ENCODE results near the gene RFC2.
A peak's percentile ranks its signal among the peaks of the same experiment; 100 is the strongest.
"Not testable (repeated sequence)": the region's sequence is repeated elsewhere in the genome, so short reads cannot be mapped to it uniquely, and the experiment has no call there.

RFC2 gene

DNA sequence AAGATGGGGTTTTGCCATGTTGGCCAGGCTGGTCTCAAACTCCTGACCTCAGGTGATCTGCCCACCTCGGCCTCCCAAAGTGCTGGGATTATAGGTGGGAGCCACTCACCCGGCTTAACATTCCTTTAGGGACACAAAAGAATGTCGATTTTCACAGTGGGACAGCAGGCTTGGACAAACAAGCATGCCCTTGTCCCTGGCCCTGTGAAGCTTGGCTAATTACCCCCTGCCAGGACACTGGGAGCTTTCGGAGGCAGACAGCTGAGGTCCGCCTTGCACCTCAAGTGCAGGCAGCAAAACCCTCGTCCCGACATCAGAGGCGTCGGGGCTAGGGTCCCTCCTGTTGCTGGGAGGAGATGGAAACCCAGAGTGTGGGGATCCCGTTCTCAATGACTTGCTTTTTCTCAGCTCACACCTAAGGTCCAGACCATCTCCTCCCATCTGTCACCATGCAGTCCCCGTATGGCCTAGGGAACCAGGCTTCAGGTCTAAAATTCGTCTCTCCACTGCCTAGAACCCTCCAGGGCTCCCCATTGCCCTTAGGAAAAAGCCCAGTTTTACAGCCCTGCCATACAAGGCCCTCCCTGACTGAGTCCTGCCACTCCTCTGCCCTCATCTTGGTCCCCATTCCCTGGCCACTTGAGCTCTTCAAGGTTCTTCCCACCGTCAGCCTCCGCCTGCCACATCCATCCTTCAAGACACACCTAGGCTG is 28.7 kb upstream of the RFC2 start:
- no peak for DNase-seq (ENCODE audit: low read depth)

DNA sequence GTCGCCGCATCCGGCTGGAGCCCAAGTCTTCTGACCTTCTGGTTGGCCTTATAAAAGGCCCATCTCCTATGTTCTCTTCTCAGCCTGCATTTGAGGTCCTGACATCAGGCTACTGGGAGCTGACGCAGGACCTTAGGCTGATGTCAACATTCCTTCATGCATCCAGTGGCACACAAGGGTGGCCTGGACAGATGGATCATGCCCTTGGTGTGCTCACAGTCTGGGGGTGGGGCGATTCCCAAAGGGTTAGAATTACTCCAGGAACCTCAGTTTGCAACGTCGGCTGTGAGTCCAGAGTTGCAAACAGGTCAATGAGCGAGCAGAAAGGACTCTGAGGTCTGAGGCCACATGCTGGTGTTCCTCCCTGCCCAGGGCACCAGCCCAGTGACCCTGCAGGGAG is 26.8 kb upstream of the RFC2 start:
- DNase-seq (ENCODE audit: low read depth): no peak

DNA sequence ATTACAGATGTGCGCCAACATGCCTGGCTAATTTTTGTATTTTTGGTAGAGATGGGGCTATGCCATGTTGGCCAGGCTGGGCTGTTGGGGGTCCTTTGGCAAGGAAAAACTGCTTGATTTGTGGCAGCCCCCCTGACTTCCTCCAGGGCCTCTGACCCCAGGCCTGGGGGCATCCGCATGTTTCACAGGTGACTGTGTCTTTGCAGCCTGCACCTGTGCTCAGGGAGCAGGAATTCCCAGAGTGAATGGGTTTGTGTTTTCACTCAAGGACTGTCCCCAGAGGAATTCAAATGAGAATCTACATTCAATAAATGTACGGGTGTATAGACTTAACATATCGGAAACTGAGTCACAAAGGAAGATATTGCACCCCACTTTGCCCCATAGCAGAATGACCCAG is 23.4 kb upstream of the RFC2 start:
- no peak for DNase-seq (ENCODE audit: low read depth)

DNA sequence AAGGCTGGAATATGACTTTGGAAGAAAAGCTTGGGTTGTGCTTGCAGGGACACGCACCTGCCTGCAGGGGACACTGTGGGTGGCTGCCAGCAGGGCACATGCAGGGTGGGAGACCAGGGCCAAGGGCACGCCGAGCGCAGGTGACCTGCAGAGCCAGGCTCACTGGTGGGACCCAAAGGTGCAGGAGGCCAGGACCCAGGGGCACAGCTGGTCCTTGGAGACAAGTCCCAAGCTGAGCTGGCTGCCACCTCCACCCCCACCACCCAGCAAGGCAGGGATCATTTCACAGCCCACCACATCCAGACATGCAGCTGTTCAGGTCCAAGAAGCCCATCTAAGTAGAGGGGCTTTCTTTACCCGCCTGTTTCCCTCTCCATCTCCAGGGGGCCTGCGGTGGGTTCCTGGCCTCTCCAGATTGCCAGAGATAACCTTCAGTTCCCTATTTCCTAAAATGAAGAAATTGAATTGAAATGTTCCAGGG is 21.2 kb upstream of the RFC2 start:
- no peak for DNase-seq (ENCODE audit: low read depth)

DNA sequence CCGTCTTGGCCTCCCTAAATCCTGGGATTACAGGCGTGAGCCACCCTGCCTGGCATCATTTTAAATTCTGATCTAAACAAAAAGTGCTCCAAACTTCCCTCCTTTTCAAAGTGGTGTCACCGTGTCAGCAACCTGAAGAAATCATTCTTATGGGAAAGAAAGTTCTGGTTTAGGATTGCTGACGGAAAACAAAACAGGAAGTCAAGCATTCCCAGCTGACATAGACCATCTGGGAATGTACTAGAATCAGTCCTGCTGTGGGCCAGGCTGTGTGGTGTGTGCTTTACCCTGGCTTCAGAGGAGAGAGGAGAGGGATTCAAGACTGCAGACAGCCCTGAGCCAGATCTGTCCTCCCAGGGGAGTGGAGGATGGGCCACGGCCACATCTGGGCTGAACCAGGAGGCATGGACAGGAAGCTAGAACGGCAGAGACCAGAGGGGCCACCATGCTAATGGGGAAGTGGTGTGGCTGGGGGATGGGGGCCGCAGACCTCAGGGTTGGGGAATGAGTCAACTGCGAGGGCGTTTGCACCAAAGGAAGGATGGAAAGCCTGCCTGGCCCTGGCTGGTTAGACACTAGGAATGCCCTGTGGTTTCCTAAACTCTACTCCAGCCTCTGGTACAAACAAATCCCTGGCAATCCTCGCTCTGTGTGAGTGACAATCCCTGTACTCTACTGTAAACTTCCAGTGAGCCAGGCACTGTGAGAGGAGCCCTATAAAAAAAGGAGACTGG is 18.3 kb upstream of the RFC2 start:
- DNase-seq (ENCODE audit: low read depth): no peak

DNA sequence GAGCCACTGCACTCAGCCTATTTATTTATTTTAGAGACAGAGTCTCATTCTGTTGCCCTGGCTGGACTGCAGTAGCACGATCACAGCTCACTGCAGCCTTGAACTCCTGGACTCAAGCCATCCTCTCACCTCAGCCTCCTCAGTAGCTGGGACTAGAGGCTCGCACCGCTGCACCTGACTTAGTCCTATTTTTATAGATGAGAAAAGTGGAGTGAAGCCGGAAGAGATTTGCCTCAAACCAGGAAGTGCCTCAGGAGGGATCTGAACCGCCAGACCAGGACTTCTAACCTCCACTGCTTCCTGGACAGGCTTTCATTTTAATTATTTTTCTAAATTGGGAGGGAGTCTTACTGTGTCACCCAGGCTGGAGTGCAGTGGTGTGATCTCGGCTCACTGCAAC is 17.5 kb upstream of the RFC2 start:
- no peak for DNase-seq (ENCODE audit: low read depth)

DNA sequence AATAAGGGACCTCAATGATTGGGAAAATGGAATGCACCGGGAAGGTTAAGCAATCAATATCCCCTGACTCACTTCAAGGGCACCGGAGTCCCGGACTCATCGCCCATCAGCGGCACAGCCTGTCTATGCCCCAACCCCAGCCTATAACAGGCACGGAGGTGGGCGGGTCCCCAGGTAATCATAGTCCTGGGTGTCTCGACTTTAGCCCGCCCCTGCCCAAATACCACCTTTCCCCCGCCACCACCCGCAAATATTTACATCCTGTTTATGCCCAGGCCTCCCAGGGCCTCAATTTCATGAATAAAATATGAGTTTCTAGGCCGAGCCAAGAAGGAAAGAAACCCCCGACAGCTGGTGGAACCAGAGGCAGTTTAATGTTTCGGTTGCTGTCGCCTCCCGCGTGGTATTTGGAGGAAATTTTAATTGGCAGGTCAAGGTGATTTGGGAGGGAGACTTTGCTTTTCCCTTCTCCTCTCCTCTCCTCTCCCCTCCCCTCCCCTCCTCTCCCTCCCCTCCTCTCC is 15.6 kb upstream of the RFC2 start:
- DNase-seq (ENCODE audit: low read depth): peak; percentile 52

DNA sequence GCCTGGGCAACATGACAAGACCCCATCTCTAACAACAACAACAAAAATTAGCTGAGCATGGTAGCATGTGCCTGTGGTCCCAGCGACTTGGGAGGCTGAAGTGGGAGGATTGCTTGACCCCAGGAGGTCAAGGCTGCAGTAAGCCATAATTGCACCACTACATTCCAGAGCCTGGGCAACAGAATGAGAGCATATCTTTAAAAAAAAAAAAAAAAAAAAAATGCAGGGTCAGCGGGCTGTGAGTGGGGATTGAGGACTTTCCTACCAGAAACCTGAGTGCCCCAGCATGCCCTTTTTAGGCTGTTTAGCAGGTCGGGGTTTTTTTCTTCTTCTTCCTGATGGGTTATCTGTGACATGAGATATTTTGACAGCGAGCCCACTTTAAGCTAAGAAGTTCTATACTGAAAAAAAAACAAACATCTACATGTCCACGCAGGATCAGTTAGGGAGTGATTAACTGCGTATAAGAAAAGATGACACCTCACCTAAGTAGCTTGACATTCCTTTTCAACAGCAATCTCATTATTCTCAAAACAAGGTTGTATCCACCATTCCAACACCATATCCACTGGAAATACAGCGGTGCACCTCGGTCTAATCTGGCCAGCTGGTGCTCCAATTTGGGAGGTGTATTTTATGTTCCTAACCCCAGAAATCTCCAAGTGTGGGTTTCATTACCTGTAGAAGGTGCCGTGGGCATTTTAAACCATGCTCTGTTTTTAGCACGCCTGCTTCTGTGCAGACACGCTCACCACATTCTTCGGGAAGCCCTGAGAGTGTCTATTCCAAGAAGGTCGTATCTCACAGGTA is 13.8 kb upstream of the RFC2 start:
- DNase-seq (ENCODE audit: low read depth): no peak

DNA sequence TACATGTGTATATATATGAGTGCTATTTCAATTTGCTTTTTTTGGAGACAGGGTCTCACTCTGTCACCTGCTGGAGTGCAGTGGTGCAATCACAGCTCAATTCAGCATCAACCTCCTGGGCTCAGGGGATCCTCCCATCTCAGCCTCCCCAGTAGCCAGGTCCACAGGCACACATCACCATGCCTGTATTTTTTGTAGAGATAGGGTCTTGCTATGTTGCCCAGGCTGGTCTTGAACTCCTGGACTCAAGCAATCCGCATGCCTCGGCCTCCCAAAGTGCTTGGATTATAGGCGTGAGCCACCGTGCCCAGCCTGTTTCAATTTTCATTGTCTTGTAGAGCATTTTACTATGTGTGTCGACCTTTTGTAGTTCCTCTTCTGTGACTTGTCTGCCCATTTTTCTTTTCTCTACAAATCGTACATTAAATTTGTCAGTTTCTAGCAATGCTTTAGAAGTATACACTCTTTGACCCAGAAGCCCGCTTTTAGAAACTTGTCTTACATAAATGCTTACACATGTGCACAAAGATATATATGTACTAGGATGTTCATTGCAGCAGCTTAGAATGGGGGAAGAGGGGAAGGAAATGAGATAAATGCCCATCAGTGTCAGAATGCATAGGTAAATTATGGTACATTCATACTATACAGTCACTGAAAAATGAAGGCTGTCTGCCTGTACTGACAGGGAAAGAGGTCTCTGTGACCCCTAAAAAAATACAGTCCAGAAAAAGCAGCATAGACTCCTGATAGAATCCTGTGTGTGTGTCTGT is 12.2 kb upstream of the RFC2 start:
- no peak for DNase-seq (ENCODE audit: low read depth)

DNA sequence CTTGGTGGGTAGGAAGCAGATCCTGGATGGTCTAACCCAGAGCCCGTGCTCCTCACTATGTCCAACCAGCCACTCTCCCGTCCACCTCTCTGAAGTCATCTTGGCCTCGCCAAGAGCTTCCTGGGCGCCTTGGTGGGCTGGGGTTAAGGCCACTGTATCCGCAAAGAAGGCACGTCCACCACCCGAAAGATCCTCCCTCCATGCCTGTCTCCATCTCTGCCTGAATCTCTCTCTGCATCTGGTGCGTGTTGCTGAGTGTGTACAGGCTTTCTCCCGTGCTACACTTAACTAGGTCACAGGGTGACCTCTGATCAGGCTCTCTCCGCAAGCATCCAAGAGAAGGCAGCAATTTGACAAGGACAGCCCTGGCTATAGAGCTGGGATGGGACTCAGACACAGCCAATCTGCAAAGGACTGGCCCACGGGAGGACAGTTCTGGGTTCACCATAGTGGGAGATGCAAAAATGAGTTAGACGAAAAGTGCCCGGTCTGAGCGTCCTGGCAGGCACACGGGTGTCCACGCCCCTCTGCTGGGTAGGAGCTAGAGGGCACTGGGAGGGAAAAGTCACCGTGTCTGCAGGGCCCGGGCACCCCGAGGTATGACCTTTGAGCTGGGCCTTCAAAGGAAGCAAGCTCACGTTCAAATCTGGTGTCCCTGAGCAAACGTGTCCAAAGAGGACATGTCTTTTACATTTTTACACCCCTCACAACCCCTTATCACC is 9.4 kb upstream of the RFC2 start:
- no peak for DNase-seq (ENCODE audit: low read depth)

DNA sequence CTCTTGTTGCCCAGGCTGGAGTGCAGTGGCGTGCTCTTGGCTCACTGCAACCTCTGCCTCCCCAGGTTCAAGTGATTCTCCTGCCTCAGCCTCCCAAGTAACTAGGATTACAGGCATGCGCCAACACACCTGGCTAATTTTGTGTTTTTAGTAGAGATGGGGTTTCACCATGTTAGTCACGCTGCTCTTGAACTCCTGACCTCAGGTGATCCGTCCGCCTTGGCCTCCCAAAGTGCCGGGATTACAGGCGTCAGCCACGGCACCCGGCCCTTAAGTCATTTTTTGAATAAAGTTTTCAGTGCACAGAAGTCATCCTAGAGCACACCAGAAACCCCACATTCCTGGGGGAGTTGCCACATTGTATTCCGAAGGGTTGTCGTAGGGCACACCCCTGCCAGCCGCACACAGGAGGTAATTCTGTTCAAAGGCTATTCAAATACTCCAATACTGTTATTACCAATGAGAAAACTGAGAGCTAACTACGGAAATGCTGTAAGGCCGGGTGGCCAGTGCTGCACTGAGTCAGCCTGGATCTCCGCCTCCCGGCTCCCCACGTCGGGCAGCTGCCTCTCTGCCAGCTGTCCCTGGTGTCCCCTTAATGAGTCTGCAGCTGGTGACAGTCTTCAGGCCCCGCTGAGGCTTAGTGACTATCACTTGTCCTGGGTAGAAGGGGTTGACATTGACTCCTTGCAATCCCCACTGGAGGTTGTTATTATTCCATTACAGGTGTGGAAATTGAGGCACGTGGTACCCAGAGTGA is 8.6 kb upstream of the RFC2 start:
- no peak for DNase-seq (ENCODE audit: low read depth)

DNA sequence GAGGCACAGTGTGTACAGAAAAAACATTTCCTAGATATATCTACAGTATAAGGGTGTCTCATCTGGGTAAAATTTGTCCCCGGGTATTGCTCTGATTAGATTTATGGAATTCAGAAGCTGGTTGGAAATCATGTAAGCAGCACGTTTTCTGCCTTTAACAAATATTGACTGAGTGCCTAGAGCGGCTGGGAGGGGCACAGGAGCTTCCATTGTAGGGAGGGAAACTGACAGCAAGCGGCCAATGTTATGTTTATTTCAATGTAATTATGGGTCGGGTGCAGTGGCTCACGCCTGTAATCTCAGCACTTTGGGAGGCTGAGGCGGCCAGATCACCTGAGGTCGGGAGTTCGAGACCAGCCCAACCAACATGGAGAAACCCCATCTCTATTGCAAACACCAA is 4.4 kb upstream of the RFC2 start:
- DNase-seq (ENCODE audit: low read depth): no peak

DNA sequence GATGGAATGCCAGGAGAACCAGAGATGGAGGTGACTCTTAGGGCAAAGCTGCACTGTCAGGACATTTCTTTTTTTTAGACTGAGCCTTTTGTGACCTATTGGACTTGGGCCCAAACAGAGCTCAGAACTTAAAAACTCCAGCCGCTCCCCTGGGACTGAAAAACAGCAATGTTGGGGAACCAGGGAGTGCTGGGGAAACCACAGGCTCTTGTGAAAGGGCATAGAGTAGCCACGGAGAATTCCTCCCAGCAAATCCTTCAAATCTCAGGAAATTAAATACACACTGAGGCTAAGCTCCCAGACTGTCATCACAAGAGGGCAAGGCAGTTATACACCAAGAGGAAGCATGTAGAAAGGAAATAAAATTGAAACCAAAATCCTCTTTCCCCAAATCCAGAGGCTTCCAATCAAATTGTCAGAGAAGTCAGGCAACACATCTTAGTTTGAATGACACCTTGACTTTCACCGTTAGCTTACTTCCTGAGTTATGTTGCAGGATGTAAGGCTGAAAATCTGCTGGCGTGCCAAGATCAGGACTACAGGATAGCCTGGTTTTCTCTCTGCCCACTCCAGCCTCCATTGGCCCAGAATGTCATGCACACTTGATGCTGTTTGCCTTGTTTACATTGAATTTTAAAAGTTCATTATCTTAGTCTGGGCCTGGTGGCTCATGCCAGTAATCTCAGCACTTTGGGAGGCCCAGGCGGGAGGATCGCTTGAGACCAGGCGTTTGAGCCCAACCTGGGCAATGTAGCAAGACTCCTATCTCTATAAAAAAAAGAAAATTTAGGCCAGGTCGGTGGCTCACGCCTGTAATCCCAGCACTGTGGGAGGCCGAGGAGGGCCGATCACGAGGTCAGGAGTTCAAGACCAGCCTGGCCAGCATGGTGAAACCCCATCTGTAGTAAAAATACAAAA is 2.6 kb upstream of the RFC2 start:
- no peak for DNase-seq (ENCODE audit: low read depth)

DNA sequence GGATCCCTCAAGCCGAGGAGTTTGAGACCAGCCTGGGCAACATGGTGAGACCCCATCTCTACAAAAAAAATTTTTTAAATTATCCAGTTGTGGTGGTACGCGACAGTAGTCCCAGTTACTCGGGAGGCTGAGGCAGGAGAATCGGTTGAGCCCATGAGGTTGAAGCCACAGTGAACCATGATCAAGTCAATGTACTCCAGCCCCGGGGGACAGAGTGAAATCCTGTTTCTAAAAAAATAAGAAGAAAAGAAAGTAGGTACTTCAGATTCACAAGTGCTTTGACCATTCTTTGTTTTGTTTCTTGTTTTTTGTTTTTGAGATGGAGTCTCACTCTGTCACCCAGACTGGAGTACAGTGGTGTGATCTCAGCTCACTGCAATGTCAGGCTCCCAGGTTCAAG is 1.3 kb upstream of the RFC2 start:
- DNase-seq (ENCODE audit: low read depth): not testable (repeated sequence)

DNA sequence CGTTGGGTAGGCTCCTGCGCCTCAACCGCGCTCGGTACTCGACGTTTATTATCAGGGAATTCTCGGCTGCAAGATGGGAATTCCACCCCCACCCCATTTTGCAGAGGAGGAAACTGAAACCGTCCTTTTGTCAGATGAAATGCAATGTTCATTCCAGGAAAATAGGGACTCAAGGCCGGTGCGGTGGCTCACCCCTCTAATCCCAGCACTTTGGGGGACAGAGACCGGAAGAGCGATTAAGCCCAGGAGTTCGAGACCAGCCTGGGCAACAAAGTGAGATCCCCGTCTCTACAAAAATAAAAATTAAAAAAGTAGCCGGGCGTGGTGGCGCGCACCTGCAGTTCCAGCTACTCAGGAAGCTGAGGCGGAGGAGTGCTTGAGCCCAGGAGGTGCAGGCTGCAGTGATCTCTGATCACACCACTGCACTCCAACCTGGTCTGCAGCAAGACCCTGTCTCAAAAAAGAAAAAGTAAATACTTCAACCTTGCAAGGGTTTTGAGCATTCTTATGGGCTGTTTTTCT is 720 bp upstream of the RFC2 start:
- no peak for DNase-seq (ENCODE audit: low read depth)

DNA sequence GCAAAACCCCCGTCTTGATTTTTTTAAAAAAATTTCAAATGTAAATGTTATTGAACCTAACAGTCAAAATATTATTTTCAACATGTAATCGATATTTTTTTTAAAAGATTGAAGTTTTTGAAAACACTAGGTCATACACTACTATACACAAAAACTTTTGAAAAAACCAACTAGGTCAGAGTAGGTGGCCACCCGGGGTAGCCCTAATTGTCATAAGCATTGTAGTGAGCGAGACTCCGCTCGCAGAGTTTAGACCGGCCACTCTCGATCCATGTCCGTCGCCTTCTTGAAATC is 417 bp downstream of the RFC2 start:
- no peak for DNase-seq (ENCODE audit: low read depth)

DNA sequence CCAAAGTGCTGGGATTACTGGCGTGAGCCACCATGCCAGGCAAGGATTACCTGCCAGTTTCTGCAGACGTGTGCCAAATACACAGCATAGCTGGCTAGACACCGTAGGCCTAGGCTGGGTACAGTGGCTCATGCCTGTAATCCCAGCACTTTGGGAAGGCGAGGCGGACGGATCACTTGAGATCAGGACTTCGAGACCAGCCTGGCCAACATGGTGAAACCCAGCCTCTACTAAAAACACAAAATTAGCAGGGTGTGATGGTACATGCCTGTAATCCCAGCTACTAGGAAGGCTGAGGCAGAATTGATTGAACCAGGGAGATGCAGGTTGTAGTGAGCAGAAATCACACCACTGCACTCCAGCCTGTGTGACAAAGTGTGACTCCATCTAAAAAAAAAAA is 868 bp downstream of the RFC2 start:
- DNase-seq (ENCODE audit: low read depth): no peak

DNA sequence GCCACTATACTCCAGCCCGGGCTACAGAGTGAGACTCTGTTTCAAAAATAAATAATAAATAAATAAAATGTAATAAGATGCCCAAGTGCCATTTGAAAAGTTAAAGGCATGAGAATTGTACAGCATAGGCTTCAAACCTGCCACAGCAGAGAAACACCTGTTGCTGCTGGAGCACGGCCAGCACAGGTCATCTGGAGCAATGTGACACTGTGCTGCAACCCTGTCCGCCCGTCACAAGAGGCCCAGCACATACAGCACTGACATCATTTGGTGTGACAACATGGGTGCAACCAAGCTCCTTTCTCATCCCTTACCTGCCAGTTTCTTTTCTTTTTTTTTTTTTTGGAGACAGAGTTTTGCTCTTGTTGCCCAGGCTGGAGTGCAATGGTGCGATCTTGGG is 1.3 kb downstream of the RFC2 start:
- no peak for DNase-seq (ENCODE audit: low read depth)

DNA sequence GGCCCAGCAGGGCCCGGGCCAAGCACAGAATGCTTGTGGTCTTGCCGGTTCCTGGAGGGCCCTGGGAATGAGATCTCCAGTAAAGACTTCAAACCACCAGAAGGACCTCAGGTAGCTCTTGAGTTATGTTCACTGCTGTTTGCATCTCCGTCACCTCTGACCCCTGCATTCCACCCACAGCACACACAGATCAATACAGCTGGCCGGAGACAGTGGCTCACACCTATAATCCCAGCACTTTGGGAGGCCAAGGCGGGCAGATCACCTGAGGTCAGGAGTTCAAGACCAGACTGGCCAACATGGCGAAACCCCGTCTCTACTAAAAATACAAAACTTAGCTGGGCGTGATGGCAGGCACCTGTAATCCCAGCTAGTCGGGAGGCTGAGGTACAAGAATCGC is 5.1 kb downstream of the RFC2 start:
- DNase-seq (ENCODE audit: low read depth): not testable (repeated sequence)
